ENCODE results near the gene USP20.

The USP20 gene

GRCh38 chr9:129875687-129876395, 40.6 kb downstream of the USP20 start:
- no peak for DNase-seq (ENCODE audit: low read depth in 2 of 2)

- no peak for DNase-seq (ENCODE audit: low read depth in 2 of 2)
Measured at GRCh38 chr9:129876815-129877214, 41.6 kb downstream of the USP20 start.

- no peak for DNase-seq (ENCODE audit: low read depth in 2 of 2)
Measured at GRCh38 chr9:129878291-129878690, 43.0 kb downstream of the USP20 start.

- no peak for DNase-seq (ENCODE audit: low read depth in 2 of 2)
Measured at GRCh38 chr9:129879103-129879699, 43.9 kb downstream of the USP20 start.

- no peak for DNase-seq (ENCODE audit: low read depth in 2 of 2)
Measured at GRCh38 chr9:129879991-129880653, 44.9 kb downstream of the USP20 start.

GRCh38 chr9:129880654-129881546, 45.6 kb downstream of the USP20 start:
- no peak for DNase-seq (ENCODE audit: low read depth in 2 of 2)

- DNase-seq (ENCODE audit: low read depth in 2 of 2): no peak
Measured at GRCh38 chr9:129881547-129882324, 46.5 kb downstream of the USP20 start.

- peak; percentile 95 to 96 for DNase-seq (ENCODE audit: low read depth in 2 of 2)
Measured at GRCh38 chr9:129884220-129885017, 49.2 kb downstream of the USP20 start.

- no peak for DNase-seq (ENCODE audit: low read depth in 2 of 2)
Measured at GRCh38 chr9:129885018-129885669, 49.9 kb downstream of the USP20 start.

GRCh38 chr9:129885670-129886106, 50.4 kb downstream of the USP20 start:
- peak; percentile 93 to 97 for DNase-seq (ENCODE audit: low read depth in 2 of 2)

- DNase-seq (ENCODE audit: low read depth in 2 of 2): no peak
Measured at GRCh38 chr9:129886226-129887174, 51.2 kb downstream of the USP20 start.

GRCh38 chr9:129887334-129888292, 52.4 kb downstream of the USP20 start:
- DNase-seq (ENCODE audit: low read depth in 2 of 2): no peak

- peak; percentile 82 to 87 for DNase-seq (ENCODE audit: low read depth in 2 of 2)
Measured at GRCh38 chr9:129888293-129889121, 53.2 kb downstream of the USP20 start.

GRCh38 chr9:129889122-129889940, 54.1 kb downstream of the USP20 start:
- DNase-seq (ENCODE audit: low read depth in 2 of 2): no peak

GRCh38 chr9:129889941-129890717, 54.9 kb downstream of the USP20 start:
- peak; percentile 73 to 76 for DNase-seq (ENCODE audit: low read depth in 2 of 2)

Measured in stimulated activated CD8-positive, alpha-beta memory T cell treated with anti-CD3 and anti-CD28 coated beads, Interleukin-2, amount 100 ng/mL, for 48 hours (primary cell).